Measurements from ENCODE around the gene ATRN.

- no peak for TF ChIP-seq POLR2A (IDR thresholded peaks at IDR 0.05)
- TF ChIP-seq, protein P1, sequence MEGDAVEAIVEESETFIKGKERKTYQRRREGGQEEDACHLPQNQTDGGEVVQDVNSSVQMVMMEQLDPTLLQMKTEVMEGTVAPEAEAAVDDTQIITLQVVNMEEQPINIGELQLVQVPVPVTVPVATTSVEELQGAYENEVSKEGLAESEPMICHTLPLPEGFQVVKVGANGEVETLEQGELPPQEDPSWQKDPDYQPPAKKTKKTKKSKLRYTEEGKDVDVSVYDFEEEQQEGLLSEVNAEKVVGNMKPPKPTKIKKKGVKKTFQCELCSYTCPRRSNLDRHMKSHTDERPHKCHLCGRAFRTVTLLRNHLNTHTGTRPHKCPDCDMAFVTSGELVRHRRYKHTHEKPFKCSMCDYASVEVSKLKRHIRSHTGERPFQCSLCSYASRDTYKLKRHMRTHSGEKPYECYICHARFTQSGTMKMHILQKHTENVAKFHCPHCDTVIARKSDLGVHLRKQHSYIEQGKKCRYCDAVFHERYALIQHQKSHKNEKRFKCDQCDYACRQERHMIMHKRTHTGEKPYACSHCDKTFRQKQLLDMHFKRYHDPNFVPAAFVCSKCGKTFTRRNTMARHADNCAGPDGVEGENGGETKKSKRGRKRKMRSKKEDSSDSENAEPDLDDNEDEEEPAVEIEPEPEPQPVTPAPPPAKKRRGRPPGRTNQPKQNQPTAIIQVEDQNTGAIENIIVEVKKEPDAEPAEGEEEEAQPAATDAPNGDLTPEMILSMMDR (IDR thresholded peaks at IDR 0.05): no peak
- no peak for TF ChIP-seq POLR2AphosphoS5 (IDR thresholded peaks at IDR 0.05)
- no peak for TF ChIP-seq EP300 (IDR thresholded peaks at IDR 0.05)
Observed at GRCh38 chr20:3479759-3480615, 9.2 kb downstream of the ATRN start.

All from stomach (tissue), 4 donors.